Measurements from ENCODE around the gene SPTB.

SPTB gene

DNA sequence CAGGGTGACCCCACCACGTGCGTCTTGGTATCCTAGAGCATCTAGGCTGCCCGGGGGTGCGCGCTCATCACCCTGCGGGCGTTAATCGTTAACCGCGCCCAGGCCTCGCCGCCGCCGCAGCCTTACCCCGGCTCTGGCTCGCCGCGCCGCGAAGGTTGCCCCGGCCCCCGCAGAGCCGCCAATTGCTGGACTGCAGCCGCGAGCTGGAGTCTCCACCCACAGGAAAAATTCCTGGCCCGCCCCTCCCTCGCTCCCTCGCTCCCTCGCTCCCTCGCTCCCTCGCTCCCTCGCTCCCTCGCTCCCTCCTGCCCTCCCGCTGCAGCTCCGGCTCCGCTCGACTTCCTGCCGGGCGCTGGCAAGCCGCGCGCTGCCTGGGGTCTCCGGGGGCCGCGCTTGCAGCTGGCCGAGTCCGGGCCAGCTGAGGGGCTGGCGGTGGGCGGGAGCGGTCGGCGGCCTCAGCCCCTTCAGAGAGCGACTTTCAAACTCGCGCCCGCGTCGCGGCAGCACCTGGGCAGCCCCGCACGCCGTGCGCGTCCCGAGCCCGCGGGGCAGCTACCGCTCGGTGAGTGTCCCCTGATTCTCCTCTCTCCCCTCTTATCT is 175.5 kb downstream of the SPTB start, which contains the start of gene PLEKHG3:
PLEKHG3 (plus strand) TSS at position 282 of the 600 bp plus-strand sequence. CDS start 23,208 bp downstream, outside the sequence.
- DNase-seq = peak; percentile 75

DNA sequence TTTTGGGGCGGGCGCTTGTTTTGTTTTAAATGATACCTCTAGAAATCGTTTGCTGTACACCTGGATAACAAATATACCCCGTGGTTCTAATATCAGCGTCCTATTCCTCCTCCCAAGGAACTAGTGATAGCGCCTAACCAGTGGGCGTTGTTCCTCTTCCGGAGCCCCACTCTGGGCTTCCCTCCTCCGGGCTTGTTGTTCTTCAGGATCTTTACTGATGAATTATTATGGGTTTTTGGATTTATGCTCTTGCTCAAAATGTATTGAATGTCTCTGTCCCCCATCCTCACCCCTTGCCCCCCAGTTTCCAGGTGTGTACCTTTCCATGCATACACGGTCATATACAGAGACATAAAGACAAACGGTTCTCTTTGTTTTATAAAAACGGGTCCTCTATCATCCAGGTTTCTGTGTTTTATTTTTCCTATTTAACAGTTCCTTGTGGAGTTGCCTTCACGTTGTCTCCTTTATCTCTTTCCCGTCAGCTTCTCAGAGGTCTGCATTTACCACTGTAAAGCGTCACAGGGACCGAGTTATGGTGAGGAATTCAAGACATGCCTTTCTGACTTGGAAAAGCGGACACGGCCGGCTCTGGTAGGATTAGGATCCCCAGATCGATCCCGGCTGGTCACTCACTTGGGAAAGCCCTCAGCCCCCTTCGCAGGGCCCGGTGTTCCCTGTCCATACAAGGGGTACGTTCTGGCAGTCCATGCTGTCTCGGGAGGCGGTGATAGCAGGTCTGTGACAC is 176.1 kb downstream of the SPTB start:
- DNase-seq = no peak

DNA sequence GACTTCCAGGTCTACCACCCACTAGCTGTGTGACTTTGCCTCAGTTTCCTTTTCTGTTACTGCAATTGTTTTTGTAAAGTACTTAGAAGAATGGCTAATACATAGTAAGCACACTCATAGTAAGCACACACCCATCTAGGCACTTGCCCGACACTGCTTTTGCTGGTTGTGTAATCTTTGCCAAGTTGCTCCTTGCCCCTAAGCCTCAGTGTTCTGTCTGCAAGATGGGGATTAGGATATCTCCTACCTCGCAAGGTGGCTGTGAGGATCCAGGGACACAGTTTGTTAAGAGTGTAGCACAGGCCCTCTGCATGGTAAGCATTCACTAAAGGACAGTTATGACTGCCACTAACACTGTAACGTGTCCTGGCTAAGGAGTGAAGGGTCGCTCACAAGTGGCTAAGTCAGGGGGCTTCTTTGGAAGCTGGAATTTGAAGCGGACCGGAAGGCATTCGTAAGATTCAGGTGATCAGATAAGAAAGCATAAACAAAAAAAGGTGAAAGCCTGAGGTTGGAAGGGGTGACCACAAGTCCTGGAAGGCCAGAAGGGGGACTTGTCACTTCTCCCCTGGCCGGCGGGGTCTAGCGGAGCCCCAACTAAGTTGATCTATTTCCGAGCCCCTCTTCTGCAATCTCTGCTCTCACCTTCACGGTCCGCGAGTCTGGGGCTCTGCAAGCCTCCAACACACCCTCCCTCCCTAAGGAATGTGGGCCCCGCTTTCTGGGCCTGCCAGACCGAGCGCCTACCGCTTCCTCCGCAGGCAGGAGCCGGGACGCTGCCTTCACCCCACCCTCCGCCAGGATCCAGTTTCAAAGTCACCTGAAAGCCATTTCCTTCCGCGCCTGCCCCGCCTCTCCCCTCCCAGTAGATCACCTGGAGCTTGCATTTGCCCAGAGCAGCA is 177.0 kb downstream of the SPTB start:
- DNase-seq = no peak

DNA sequence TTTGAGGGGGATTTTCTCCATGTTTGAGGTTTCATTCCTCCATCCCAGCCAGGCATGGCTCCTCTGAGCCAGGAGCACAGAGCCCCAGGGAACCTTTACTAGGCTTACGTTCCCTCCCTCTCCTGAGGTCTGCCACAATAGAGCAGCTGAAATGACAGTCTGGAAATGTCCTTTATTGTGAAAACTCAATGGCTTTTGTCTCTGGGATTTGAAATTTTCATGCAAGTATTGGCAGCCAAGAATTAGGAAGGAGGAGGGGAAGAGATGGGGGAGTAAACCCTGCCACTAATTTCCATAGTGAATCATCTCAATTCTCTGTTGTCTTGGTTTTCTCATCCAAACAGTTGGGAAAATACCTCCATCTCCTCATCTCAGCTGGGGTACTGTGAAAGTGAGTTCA is 178.0 kb downstream of the SPTB start:
- no peak for DNase-seq

DNA sequence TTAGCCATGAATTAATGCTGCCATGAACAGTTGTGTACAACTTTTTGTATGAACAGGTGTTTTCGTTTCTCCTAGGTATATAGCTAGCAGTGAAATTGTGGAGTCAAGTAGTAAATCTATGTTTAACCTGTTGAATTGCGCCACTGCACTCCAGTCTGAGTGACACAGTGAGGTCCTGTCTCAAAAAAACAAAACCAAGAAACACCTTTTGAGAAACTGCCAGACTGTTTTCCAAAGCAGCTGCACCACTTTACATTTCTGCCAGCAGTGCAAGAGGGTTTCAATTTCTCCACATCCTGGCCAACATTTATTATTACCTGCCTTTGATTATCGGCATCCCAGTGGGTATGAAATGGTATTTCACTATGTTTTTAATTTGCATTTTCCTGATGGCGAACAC is 178.8 kb downstream of the SPTB start:
- no peak for DNase-seq

DNA sequence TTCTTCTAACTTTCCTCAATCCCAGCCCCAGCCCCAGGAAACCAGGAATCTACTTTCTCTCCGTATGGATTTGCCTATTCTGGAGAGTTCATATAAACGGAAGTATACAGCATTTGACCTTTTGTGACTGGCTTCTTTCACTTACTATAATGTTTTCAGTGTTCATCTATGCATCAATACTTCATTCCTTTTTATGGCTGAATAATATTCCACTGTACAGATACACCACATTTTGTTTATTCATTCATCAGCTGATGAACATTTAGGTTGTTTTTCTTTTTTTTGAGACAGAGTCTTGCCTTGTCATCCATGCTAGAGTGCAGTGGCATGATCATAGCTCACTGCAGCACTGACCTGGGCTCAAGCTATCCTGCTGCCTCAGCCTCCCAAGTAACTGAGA is 179.4 kb downstream of the SPTB start:
- DNase-seq = no peak

DNA sequence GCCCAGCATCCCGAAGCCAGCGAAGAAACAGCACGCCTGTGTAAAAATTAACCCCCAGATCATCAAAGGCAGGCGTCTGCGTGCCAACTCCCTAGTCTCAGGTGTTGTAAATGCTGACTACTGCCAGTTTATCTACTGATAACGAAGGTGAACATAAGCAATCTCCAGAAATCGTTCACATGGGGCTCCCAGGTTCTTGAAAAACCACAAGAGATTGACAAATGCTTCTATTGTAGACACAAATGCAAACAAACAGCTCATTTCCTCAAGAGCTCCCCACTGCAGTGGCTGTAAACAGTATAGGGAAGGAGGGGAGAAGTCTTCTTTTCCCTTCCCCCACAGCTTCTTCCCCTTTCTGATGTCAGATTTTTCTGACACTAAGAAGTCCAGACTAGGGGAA is 180.8 kb downstream of the SPTB start:
- no peak for DNase-seq

DNA sequence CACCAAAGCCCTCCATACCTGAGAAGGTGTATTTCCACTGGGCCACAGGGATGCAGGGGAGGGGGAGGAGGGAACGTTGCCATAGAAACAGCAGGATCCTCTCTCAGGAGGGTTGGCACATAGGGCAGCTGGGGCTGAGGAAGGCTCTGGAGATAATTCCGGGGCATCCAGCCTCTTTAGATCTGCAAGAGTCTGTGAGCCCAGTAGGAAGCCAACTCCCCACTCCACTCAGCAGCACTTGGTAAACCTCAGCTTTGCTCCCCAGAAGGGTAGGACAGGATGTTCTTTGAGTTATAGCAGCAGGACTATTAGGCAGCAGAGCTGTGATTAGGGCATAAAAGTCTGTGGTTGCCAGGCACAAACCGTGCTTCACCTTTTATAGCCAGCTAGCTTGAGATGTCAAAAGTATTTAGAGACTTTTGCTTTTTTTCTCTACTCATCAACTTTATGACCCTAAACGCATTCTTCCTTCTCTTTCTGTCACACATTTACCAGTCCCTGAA is 183.3 kb downstream of the SPTB start:
- no peak for DNase-seq
